GM19455 (cell line): Measurements from ENCODE around the gene CEACAM18.
"Not testable (repeated sequence)": the region's sequence is repeated elsewhere in the genome, so short reads cannot be mapped to it uniquely, and the experiment has no call there.

Source experiments
- ATAC-seq: cut with Tn5 transposase; IDR thresholded peaks from one replicate; pipeline ENCODE4 v1.9.1; 2021; ENCODE audit not compliant: unreplicated experiment

CEACAM18 gene

GRCh38 chr19:51489113-51489512 lies 10.8 kb downstream of the CEACAM18 start:
- ATAC-seq: no peak

- no peak for ATAC-seq
These were observed 12.3 kb downstream of the CEACAM18 start for GRCh38 chr19:51490676-51491075.

GRCh38 chr19:51491586-51491985 lies 13.2 kb downstream of the CEACAM18 start:
- ATAC-seq: no peak

DNA sequence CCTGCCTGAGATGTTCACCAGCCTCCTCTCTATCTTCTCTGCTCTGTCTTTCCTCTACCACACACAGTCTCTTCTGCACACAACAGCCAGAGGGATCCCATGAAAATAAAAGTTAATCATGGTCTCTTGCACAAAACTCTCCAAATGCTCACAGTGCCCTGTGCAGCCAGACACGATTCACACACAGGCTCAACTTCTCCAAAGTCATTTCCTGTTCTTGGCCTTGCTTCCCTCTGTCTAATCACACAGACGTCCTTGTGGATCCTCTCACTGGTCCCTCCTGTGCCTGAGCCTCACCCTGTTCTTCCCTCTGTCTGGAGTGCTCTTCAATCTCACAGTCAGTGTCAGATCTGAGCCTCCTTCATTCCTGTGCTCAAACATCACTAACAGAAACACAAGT lies 15.4 kb downstream of the CEACAM18 start:
- ATAC-seq: no peak

GRCh38 chr19:51497666-51498065 lies 19.3 kb downstream of the CEACAM18 start:
- ATAC-seq: no peak

- ATAC-seq: not testable (repeated sequence)
These were observed 22.6 kb downstream of the CEACAM18 start for GRCh38 chr19:51500931-51501330.

DNA sequence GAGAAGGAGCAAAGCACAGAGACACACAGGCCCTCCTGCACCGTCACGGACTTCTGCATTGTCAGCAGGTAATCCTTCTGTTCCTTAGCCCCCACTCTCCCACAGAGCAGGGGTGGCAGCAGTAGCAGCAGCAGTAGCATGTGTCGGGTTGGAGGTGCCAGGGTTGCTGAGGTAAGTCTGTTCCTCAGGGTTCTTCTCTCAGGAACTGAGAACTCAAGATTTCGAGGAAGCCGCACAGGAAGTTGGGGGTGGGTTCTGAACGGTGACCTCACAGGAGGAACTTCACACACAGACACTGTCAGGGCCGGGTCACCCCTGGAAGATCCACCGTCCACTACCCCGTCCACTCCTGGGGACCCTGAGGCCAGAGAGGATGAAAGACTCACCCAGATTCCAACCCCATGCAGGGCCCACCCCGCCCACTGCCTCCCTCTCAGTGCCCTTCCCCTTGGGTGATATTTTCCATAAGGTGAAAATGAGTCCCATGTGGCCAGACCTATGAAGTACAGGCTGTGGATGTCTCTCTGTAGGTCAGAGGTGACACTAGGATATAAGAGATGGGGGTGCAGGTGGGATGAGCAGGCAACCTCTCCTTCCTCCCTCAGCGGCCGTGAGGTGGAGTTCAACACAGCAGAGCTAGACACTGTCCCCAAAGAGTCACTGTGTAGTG lies 23.4 kb downstream of the CEACAM18 start, which contains the start of gene SIGLEC12:
Gene SIGLEC12 (minus strand): TSS at position 207 of the 670 bp plus-strand sequence. CDS start 67 bp downstream, at position 140.
- no peak for ATAC-seq

GRCh38 chr19:51503286-51503817 lies 25.0 kb downstream of the CEACAM18 start:
- no peak for ATAC-seq

DNA sequence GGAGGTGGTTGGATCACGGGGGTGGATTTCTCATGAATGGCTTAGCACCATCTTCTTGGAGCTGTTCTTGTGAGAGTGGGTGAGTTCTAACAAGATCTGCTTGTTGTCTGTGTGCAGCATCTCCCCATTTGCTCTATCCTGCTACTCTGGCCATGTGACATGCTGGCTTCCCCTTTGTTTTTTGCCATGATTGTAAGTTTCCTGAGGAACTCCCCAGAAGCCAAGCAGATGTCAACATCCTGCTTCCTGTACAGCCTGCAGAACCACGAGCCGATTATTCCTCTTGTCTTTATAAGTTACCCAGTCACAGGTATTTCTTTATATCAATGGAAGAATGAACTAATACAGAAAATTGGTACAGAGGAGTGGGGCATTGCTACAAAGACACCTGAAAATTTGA lies 25.6 kb downstream of the CEACAM18 start:
- no peak for ATAC-seq

GRCh38 chr19:51505904-51506303 lies 27.6 kb downstream of the CEACAM18 start:
- ATAC-seq: no peak

DNA sequence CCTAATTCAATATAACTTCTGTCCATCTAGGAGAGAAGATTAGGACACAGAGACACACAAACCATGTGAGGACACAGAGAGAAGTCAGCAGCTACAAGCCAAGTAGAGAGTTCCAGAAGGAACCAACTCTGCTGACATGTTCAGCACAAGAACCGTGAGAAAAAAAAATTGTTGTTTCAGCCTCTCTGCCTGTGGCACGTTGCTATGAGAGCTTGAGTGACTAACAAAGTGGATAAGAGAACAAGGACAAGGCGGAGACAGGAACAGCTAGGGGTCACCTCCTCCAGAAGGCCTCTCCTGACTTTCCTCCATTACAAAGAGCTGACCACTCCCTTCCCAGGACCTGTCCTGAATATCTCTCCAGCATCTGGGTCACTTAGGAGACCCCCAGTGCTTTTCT lies 28.9 kb downstream of the CEACAM18 start:
- ATAC-seq: no peak

DNA sequence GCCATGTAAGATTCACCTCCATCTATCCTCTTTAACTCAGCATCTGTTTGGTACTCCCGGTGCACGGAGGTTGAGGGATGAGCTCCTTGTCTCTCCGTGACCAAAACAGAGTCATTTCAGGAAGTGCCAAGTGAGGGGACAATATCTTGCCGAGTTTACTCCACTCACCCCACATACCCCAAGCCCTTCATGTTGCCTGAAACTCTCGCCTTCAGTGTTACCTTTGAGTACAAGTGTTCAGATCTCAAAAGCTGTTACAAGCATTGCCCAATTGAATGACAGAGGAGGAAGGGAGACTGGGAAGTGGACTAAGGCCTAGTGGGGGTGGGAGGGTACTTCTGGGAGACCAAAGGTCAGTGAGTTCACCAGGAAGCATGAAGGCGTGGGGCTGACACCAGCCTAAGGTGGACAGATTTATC lies 29.3 kb downstream of the CEACAM18 start:
- no peak for ATAC-seq

DNA sequence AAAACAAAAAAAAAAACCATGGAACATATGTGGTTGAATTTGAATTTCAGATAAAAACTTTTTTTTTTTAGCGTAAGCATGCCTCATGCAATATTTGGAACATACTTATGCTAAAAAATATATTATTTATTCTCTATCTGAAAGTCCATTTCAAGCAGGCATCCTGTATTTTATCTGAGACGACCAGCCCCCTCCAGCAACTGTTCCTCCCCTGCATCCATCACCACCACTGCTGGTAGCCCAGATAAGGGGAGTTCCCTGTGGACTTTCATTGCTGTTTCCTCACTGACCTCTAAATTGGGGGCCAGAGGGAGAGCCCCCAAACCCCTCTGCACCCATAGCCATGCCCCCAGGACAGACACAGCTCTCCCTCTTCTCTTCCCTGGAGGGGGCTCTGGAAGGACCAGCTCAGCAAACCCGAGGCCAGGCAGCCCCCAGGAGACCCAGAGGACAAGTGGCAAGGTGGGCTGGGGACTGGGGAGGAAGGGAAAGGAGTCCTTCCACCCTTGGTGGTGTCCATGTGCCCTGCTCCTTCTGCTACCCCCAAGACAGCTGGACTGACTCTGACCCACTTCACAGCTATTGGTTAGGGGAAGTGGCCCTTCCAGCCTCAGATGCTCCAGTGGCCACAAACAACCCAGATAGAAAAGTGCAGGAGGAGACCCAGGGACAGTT lies 29.9 kb downstream of the CEACAM18 start:
- ATAC-seq: no peak

GRCh38 chr19:51509823-51510660 lies 31.7 kb downstream of the CEACAM18 start:
- no peak for ATAC-seq

DNA sequence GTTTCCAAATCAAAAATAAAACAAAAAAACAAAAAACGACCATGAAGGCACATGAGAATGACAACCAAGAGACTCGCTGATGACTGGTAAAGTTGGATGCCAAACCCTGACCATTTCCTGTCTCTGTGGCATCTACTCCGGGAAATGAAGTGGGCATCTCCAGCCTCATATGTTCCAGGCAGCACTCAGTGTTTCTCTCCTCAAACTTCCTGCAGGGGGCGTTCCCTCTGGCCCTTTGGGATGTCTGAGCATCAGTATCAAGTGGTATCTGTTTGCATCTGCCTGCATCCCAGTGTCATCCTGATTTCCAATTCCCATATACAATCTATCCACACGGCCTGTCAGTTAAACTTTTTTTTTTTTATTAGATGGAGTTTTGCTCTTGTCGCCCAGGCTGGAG lies 33.0 kb downstream of the CEACAM18 start:
- no peak for ATAC-seq

DNA sequence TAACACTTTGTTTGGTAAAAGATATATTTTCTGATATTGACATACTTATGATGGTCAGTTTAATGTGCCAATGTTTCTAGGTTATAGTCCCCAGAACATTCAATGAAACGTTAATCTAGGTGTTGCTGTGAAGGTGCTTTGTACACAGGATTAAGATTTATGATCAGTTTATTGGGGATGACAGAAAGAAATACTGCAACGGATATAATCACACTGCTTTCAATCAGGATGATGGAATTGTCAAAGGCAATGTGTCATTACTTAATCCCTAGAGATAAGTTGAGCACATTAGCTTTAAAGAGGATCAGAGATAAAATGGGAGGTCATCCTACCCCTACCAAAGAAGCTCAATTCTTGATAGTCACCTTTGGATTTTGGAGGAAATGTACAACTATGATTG lies 35.6 kb downstream of the CEACAM18 start:
- no peak for ATAC-seq

DNA sequence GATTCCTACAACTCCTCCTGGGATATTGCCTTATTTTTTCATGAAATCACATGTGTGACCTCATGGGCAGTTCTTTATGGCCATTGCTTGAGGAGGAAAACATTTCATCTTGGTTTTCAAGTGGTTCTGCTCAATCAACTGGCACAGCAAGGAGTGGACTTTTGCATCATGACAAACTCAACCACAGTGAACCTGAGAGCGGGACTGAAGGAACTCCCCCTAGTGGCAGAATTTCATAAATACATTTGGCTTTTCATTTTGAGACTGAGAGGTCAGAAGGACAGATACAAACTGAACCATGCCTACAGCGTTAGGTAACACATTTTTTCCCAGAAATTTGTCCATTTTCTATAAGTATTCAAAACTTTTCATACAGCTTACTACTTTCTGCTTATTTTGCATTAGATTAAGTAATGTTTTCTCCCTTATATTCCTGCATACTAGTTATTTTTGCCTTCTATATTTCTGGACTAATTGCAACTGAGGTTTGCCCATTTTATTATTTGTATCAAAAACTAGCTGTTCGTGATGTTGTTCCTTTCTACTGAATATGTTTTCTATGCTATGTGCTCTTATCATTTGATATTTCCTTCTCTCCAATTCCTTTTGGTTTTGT lies 36.6 kb downstream of the CEACAM18 start:
- ATAC-seq: no peak

DNA sequence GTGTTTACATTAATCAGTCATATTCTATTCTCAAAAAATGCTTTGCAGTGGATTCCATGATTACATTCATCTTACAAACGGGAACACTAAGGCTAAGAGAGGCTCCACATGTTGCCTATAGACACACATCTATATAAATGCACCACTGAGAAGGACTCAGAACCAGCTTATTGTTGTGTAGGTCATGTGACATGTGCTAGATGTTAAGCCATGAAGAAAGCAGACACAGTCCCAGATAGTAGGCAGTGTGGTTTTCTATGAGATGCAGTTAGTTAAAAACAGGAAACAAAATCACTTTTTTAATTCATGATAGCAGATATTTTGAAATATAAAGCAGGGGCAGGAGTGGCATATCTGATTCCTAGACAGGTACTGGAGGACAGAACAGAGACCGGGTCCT lies 42.4 kb downstream of the CEACAM18 start:
- no peak for ATAC-seq

DNA sequence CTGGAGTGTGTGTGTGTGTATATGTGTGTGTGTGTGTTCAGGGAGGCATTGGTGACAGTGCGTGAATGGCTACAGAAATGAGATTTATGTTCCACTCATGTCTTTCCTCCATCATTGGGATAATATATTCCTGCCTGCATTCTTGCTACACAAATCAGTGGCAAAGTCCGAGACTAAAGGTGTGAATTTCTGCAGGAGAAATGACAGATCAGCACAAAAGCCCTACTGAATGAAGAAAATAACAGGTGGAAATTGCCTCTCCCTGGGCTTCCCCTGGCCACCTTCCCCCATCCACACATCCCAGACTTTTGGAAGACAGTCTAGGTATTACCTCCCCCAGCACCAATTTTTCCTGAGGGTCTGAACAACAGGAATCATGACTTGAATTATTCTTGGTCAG lies 43.0 kb downstream of the CEACAM18 start:
- no peak for ATAC-seq

DNA sequence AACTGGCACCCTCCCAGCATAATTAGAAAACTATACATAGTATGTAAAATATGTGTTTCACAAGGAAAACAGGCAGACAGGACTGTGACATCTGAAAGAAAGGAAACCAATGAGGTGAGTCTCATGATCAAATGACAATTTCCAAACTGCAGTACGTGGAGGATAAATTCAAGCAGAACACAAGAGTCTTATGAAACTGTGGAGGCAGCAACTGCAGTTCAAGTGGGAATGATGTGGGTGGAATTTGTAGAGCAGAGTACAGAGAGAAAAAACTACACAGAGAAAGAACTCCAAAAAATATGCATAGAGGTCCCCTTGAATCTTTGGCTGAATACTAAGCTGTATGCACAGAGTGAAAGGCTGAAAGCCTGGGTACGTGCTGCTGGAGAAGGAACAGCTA lies 43.4 kb downstream of the CEACAM18 start:
- ATAC-seq: no peak

GRCh38 chr19:51524666-51525264 lies 46.4 kb downstream of the CEACAM18 start:
- no peak for ATAC-seq
